Amygdala (tissue), 56 donors: ENCODE data around the gene PROSER3.
"Not testable (repeated sequence)": the region's sequence is repeated elsewhere in the genome, so short reads cannot be mapped to it uniquely, and the experiment has no call there.

Experiments
- DNase-seq, 56 donors: peaks; one replicate each; lab custom pipeline; 2025; lab: John Stamatoyannopoulos, UW

PROSER3 gene

DNA sequence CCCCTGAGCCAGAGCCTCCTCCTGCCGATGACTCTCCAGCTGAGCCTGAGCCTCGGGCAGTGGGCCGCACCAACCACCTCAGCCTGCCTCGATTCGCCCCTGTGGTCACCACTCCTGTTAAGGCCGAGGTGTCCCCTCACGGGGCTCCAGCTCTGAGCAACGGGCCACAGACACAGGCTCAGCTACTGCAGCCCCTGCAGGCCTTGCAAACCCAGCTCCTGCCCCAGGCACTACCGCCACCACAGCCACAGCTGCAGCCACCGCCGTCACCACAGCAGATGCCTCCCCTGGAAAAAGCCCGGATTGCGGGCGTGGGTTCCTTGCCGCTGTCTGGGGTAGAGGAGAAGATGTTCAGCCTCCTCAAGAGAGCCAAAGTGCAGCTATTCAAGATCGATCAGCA is 36.6 kb upstream of the PROSER3 start:
- no peak for DNase-seq

GRCh38 chr19:35722461-35722860 is 35.5 kb upstream of the PROSER3 start:
- no peak for DNase-seq

GRCh38 chr19:35722897-35723296 is 35.1 kb upstream of the PROSER3 start:
- no peak for DNase-seq

GRCh38 chr19:35723671-35724070 is 34.3 kb upstream of the PROSER3 start:
- no peak for DNase-seq

DNA sequence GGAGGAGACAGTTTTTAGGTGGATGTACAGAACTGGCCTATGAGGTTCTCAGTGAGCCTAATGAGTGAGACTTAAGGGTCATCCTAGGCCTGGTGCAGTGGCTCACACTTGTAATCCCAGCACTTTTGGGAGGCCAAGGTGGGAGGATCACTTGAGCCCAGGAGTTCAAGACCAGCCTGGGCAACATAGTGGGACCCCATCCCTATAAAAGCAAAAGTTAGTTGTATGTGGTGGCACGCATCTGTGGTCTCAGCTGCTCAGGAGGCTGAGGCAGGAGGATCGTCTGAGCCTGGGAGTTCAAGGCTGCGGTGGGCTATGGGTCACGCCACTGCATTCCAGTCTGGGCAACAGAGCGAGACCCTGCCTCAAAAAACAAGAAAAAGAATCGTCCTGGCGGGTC is 33.8 kb upstream of the PROSER3 start:
- not testable (repeated sequence) for DNase-seq

- no peak for DNase-seq
Observed at GRCh38 chr19:35724560-35724959, 33.4 kb upstream of the PROSER3 start.

- no peak for DNase-seq
Observed at GRCh38 chr19:35725216-35725861, 32.6 kb upstream of the PROSER3 start.

- DNase-seq = no peak
Observed at GRCh38 chr19:35727053-35727955, 30.7 kb upstream of the PROSER3 start.

DNA sequence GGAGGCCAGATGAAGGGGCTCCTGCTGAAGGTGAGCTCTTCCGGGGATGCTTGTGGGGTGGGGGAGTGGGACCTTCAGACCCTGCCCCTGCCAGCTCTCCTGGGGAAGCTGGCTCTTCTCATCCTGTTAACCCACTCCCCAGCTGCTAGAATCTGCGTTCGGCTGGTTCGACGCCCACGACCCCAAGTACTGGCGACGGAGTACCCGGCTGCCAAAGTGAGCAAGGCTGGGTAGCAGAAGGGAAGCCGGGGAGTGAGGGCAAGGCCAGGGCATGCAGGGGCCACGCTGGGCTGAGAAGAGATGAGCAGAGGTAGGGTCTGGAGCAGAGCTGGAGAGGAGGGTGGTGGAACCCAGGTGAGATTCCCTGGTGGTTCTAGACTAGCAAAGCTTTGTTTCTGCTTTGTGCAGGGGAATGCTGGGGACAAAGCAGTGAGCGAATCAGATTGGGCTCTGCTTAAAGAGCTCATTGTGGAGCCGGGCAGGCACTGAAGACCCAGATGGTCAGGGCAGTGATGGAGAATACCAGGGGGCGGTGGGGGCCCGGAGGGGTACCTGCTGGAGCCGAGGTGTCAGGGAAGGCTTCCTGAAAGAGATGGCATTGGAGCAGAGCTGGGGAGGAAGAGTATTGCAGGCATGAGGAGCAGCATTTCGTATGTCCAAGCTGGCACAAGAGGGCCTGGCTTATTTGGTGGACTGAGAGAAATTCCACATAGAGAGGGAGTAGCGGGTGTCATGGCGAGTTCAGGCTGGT is 29.8 kb upstream of the PROSER3 start:
- peak in 2 of 56 donors; percentile 8 to 13 for DNase-seq

- DNase-seq = no peak
Observed at GRCh38 chr19:35729021-35729420, 29.0 kb upstream of the PROSER3 start.

GRCh38 chr19:35729763-35730162 is 28.2 kb upstream of the PROSER3 start:
- no peak for DNase-seq

GRCh38 chr19:35730326-35730725 is 27.6 kb upstream of the PROSER3 start:
- no peak for DNase-seq

DNA sequence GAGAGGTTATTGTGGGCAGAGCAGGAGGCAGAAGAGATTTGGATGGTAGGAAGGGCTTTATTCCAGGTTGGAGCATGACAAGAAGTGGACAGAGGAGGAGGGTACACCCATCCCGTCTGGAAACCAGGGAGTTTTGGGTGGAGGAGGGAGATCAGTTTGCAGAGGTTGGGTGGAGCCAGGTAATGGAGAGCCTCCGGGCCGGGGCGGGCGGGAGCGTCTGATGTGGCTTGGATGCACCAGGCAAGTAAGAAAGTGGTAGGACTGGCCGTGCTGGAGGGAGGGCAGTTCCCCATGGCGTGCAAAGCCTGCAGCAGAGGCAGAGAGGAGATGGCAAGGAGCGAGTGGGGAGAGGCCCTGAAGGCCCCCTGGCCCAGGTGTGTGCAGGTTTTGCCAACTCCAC is 26.6 kb upstream of the PROSER3 start:
- DNase-seq = no peak

DNA sequence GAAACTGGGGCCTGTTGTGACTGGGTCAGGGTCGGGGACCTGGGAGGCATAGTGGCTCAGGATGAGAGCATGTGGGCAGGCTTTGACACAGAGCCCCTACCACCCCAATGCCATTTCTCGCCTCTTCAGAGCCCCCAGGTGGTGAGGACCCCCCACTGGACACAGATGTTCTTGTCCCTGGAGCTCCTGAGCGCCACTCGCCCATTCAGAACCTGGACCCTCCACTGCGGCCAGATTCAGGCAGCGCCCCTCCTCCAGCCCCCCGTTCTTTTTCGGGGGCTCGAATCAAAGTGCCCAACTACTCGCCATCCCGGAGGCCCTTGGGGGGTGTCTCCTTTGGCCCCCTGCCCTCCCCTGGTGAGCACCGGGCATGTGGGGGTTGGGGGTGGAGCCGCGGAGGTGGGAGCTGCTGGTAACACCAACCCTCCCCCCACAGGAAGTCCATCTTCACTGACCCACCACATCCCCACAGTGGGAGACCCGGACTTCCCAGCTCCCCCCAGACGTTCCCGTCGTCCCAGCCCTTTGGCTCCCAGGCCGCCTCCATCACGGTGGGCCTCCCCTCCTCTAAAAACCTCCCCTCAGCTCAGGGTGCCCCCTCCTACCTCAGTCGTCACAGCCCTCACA is 26.1 kb upstream of the PROSER3 start:
- no peak for DNase-seq

DNA sequence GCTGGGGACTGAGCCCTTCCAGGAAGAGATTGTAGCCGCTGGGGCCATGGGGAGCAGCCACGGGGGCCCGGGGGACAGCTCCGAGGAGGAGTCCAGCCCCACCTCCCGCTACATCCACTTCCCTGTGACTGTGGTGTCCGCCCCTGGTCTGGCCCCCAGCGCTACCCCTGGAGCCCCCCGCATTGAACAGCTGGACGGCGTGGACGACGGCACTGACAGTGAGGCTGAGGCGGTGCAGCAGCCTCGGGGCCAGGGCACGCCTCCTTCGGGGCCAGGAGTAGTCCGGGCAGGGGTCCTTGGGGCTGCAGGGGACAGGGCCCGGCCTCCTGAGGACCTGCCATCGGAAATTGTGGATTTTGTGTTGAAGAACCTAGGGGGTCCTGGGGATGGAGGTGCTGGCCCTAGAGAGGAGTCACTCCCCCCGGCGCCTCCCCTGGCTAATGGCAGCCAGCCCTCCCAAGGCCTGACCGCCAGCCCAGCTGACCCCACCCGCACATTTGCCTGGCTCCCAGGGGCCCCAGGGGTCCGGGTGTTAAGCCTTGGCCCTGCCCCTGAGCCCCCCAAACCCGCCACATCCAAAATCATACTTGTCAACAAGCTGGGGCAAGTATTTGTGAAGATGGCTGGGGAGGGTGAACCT is 25.3 kb upstream of the PROSER3 start:
- no peak for DNase-seq

GRCh38 chr19:35733180-35734125 is 24.5 kb upstream of the PROSER3 start:
- DNase-seq = peak in 1 of 56 donors; percentile 2

- no peak for DNase-seq
Observed at GRCh38 chr19:35734273-35734672, 23.7 kb upstream of the PROSER3 start.

GRCh38 chr19:35734889-35735288 is 23.1 kb upstream of the PROSER3 start:
- no peak for DNase-seq
